ENCODE results near the gene POLR3GL.

Gene POLR3GL

DNA sequence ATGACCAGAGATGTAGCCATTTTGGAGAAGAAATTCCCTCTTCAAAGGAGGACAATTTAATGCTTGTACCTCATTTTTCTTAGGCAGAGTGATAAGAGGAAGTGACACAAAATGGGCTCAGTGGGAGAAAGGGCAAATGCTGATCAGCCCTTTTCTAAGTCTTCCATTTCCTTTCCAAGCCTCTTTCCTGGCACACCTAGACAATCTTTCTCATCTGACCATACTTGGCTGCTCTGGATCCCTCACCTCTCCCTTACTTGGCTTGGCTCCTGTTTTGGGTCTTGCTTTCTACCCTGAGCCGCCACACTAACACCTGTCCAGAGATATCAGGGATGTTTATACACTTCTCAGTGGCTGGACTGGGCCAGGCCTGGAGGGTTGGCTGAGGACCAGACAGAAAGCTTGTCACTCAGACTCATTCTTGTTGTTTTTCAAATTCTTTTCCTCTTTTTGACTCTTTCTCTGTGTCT, 18.8 kb downstream of the POLR3GL start:
- no peak for TF ChIP-seq CTCF (conservative IDR thresholded peaks at IDR 0.05)
- TF ChIP-seq ZFX (IDR thresholded peaks at IDR 0.05) = no peak
- no peak overlapping the region for H3K27ac ChIP-seq

DNA sequence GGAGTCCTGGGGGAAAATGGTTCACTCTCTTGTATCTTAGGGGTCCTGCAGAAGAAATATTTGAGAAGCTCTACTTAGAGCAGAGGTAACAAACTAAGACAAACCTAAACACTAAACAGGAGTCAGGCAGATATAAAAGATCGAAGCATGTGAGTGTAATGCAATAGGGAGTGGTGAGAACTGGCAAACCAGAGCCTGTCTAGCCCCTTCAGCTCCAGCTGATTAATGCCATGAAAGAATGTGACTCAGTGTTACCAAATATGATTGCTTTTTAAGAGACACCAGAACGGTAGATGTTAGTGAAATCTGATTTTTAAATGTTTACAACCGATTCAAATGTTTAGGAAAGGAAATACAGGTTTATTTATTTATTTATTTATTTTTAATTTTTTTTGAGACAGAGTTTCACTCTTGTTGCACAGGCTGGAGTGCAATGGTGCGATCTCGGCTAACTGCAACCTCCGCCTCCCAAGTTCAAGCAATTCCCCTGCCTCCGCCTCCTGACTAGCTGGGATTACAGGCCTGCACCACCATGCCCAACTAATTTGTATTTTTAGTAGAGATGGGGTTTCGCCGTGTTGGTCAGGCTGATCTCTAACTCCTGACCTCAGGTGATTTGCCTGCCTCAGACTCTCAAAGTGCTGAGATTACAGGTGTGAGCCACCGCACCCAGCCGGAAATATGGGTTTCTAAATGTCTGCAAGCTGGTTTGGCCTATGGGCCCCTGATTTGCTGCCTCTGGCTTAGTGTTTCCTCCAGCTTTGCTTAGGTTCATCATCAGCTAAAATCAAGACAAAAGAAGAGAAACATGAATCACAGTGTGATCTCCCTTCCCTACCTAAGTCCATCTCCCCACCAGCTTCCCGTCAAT, 19.7 kb downstream of the POLR3GL start:
- TF ChIP-seq ZFX (IDR thresholded peaks at IDR 0.05) (no peak), CTCF (conservative IDR thresholded peaks at IDR 0.05) (no peak)
- H3K27ac ChIP-seq = no peak overlapping the region

GRCh38 chr1:145985129-145985501, 20.6 kb downstream of the POLR3GL start:
- H3K27ac ChIP-seq = peak overlapping the region; percentile 38
- TF ChIP-seq ZFX (IDR thresholded peaks at IDR 0.05) (no peak), CTCF (conservative IDR thresholded peaks at IDR 0.05) (no peak)

DNA sequence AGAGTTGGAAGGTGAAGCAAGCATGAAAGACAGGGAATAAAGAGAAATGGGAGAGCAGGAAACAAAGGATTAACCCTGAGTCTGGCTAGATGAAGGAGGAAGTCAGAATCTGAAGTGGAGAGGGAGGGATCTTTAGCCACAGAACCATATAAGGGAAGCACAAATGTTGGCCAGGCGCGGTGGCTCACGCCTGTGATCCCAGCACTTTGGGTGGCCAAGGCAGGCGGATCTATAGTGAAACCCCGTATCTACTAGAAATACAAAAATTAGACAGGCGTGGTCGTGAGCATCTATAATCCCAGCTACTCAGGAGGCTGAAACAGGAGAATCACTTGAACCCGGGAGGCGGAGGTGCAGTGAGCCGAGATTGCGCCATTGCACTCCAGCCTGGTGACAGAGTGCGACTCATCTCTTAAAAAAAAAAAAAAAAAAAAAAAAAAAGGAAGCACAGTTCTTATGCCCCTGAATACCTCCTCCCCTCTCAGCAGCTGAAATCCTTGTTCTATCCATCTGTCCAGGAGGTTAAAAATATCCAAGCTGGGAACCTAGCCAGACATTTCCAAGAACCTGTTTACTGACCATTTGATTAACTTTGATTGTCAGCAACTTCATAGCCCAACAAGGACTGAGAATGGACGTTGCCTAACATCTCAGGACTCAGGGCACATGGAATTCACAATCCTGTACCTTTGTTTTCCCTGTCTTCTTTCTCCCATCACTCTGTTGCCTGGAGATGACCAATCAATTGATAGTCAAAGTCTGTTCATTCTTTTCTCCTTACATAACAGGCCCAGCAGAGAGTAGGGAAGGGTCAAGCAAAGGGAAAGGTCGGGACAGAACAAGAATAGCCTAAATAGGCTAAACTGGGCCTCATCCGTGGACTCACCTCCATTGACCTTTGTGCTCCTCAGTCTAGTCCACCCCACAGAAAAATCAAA, 21.3 kb downstream of the POLR3GL start:
- peak overlapping the region; percentile 38 for H3K27ac ChIP-seq
- TF ChIP-seq CTCF (conservative IDR thresholded peaks at IDR 0.05) (no peak), ZFX (IDR thresholded peaks at IDR 0.05) (no peak)

DNA sequence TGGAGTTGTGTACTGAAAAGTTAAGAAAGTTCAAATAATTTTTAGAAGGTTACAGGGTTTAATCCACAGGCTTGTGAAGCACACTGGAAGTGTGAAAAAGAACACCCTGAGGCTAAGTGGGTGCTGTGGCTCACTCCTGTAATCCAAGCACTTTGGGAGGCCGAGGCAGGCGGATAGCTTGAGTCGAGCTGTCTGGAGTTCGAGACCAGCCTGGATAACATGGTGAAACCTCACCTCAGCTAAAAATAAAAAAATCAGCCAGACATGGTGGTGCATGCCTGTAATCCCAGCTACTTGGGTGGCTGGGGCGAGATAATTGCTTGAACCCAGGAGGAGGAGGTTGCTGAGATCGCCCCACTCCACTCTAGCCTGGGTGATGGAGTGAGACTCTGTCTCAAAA, 22.1 kb downstream of the POLR3GL start:
- H3K27ac ChIP-seq = peak overlapping the region; percentile 10; the same call in 1 of the 2 replicates
- TF ChIP-seq CTCF (conservative IDR thresholded peaks at IDR 0.05) = no peak
- TF ChIP-seq ZFX (IDR thresholded peaks at IDR 0.05) = no peak

DNA sequence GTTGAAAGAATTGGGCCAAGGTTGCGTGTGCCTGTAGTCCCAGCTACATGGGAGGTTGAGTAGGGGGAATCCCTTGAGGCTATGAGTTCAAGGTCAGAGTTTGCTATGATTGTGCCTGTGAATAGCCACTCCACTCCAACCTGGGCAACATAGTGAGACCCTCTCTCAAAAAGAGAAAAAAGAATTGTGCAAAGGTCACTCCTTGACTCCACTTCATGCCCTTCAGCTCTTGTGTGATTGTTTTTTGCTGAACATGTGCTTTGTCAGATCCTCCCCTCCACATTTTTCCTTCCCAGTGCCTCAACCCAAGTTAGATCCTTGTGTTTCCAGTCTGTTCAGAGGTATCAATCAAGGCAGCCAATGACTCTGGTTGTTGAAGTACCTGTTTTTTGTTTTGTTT, 23.4 kb downstream of the POLR3GL start:
- no peak overlapping the region for H3K27ac ChIP-seq
- TF ChIP-seq ZFX (IDR thresholded peaks at IDR 0.05) = no peak
- TF ChIP-seq CTCF (conservative IDR thresholded peaks at IDR 0.05) = no peak

GRCh38 chr1:145988773-145989172, 24.3 kb downstream of the POLR3GL start:
- no peak overlapping the region for H3K27ac ChIP-seq
- no peak for TF ChIP-seq ZFX (IDR thresholded peaks at IDR 0.05)
- no peak for TF ChIP-seq CTCF (conservative IDR thresholded peaks at IDR 0.05)

All from C4-2B (cell line).